ENCODE results near the gene MEGF10. TPM values are rescaled to one million over a fixed set of nuclear protein-coding genes. Genes with fewer than 3 reads are reported as not detected.

MEGF10 gene
- total RNA-seq, 4 donors from 2014 or later: 0.27 to 5.4 (median 0.97) TPM

DNA sequence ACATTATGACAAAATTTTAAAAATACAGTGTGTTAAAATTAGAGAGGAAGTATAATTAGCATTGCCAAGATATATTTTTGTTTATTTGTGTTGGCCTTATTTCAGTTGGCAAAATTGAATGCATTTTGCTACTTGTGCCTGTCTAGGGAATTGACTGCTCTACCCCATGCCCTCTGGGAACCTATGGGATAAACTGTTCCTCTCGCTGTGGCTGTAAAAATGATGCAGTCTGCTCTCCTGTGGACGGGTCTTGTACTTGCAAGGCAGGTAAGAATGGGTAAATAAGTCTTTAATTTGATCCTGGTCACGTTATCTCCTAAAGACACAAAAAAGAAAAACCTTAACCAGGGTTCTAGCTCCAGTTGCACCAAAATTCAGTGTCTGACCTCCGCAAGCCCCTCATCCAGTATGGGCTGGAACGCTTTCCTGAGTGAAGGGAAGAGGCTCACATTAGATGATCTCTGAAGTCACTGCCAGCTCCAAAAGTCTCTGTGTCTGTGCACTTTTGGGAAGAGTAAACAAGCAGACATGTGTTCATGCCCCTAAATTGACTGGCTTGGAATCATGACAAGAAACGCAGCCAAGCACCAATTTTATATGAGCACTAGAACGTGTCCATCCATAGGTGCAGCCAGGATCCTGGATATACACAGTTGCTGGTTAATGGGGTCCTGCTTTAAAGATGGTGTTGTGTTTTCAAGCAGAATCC lies 128.5 kb downstream of the MEGF10 start:
- TF ChIP-seq EP300 (IDR thresholded peaks at IDR 0.05) (no peak), POLR2AphosphoS5 (IDR thresholded peaks at IDR 0.05) (no peak), POLR2A (IDR thresholded peaks at IDR 0.05) (no peak)
- TF ChIP-seq, protein P1, sequence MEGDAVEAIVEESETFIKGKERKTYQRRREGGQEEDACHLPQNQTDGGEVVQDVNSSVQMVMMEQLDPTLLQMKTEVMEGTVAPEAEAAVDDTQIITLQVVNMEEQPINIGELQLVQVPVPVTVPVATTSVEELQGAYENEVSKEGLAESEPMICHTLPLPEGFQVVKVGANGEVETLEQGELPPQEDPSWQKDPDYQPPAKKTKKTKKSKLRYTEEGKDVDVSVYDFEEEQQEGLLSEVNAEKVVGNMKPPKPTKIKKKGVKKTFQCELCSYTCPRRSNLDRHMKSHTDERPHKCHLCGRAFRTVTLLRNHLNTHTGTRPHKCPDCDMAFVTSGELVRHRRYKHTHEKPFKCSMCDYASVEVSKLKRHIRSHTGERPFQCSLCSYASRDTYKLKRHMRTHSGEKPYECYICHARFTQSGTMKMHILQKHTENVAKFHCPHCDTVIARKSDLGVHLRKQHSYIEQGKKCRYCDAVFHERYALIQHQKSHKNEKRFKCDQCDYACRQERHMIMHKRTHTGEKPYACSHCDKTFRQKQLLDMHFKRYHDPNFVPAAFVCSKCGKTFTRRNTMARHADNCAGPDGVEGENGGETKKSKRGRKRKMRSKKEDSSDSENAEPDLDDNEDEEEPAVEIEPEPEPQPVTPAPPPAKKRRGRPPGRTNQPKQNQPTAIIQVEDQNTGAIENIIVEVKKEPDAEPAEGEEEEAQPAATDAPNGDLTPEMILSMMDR (IDR thresholded peaks at IDR 0.05): no peak
- 69 to 88% methylated on average over 4 to 5 of the region's 7 CpGs for WGBS, 2 donors (ENCODE audit: low coverage in 1 of 2)
- Histone ChIP-seq H3K4me1 (no peaks in the 10 kb centered on the region), H3K27ac (no peak overlapping the region), H3K27me3 (no peaks in the 10 kb centered on the region), H3K36me3 (no peaks in the 10 kb centered on the region), H3K9me3 (no peaks in the 10 kb centered on the region), H3K4me3 (no peak overlapping the region)
- no peak for ATAC-seq

DNA sequence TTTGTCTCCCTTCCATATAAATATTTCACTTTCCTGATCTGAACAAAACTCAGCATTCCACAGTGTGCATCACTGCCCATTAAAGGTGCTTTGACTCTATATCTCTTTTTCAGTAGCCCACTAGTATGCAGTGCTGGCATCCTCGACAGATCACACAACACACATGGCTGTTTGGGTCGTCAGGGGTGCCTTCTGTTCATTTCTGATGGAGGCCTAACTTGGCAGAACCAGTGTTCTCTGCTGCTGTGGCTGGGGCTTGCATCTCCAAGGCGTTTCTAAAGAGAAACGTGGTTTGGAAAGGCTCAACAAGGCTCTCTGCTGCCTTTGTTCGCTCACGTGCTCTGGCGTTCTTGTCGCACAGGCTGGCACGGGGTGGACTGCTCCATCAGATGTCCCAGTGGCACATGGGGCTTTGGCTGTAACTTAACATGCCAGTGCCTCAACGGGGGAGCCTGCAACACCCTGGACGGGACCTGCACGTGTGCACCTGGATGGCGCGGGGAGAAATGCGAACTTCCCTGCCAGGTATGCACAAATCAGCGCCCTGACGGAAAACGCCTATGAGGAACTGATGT lies 129.2 kb downstream of the MEGF10 start:
- 83 to 93% methylated on average over 3 to 8 of the region's 18 CpGs for WGBS, 2 donors (ENCODE audit: low coverage in 1 of 2)
- Histone ChIP-seq H3K4me1 (no peaks in the 10 kb centered on the region), H3K36me3 (no peaks in the 10 kb centered on the region), H3K27me3 (no peaks in the 10 kb centered on the region), H3K4me3 (no peak overlapping the region), H3K27ac (no peak overlapping the region), H3K9me3 (no peaks in the 10 kb centered on the region)
- ATAC-seq: no peak
- TF ChIP-seq, protein P1 (IDR thresholded peaks at IDR 0.05): no peak
- TF ChIP-seq EP300 (IDR thresholded peaks at IDR 0.05) (no peak), POLR2AphosphoS5 (IDR thresholded peaks at IDR 0.05) (no peak), POLR2A (IDR thresholded peaks at IDR 0.05) (no peak)

GRCh38 chr5:127420758-127421157 lies 130.2 kb downstream of the MEGF10 start:
- Histone ChIP-seq H3K4me3 (no peak overlapping the region), H3K27me3 (no peaks in the 10 kb centered on the region), H3K36me3 (no peaks in the 10 kb centered on the region), H3K9me3 (no peaks in the 10 kb centered on the region), H3K4me1 (no peaks in the 10 kb centered on the region), H3K27ac (no peak overlapping the region)
- WGBS, 2 donors (ENCODE audit: low coverage in 1 of 2): 43 to 80% methylated on average over 1 to 3 of the region's 3 CpGs
- ATAC-seq: no peak
- TF ChIP-seq, protein P1 (IDR thresholded peaks at IDR 0.05): no peak
- TF ChIP-seq POLR2AphosphoS5 (IDR thresholded peaks at IDR 0.05): no peak
- no peak for TF ChIP-seq EP300 (IDR thresholded peaks at IDR 0.05)
- TF ChIP-seq POLR2A (IDR thresholded peaks at IDR 0.05): no peak

GRCh38 chr5:127421471-127421870 lies 130.9 kb downstream of the MEGF10 start:
- H3K9me3 ChIP-seq: no peaks in the 10 kb centered on the region
- no peak overlapping the region for H3K4me3 ChIP-seq
- H3K27me3 ChIP-seq: no peaks in the 10 kb centered on the region
- ATAC-seq: no peak
- 67 to 82% methylated on average over 2 of the region's 2 CpGs for WGBS, 2 donors (ENCODE audit: low coverage in 1 of 2)
- TF ChIP-seq POLR2AphosphoS5 (IDR thresholded peaks at IDR 0.05) (no peak), POLR2A (IDR thresholded peaks at IDR 0.05) (no peak), EP300 (IDR thresholded peaks at IDR 0.05) (no peak)
- TF ChIP-seq, protein P1 (IDR thresholded peaks at IDR 0.05): no peak
- H3K4me1 ChIP-seq: no peaks in the 10 kb centered on the region
- no peak overlapping the region for H3K27ac ChIP-seq
- no peaks in the 10 kb centered on the region for H3K36me3 ChIP-seq

Data from gastroesophageal sphincter (tissue), 4 donors.